IMR-90 (cell line): ENCODE results near the gene RFX2.

Source experiments
- CTCF ChIP-seq: conservative IDR thresholded peaks from 2 replicates; pipeline ENCODE4 v1.5.1; 2012; ENCODE audit warnings: mild to moderate bottlenecking, low read depth, low read length, improper control_type of control experiment
- MAZ ChIP-seq: IDR thresholded peaks from 2 replicates; pipeline ENCODE4 v1.6.1; 2012; ENCODE audit warnings: low read depth, mild to moderate bottlenecking, low read length, improper control_type of control experiment, moderate library complexity, borderline replicate concordance
- POLR2A ChIP-seq: IDR thresholded peaks from 2 replicates; pipeline ENCODE4 v1.6.1; 2012; ENCODE audit warnings: mild to moderate bottlenecking, low read depth, low read length
- SMC3 ChIP-seq: fragments of 150-350 bp; IDR thresholded peaks from 2 replicates; pipeline ENCODE4 v1.6.1; 2016; ENCODE audit warnings: low read depth, mild to moderate bottlenecking, antibody characterized with exemption, low read length, moderate library complexity

- TF ChIP-seq CTCF: no peak
- no peak for TF ChIP-seq MAZ
- TF ChIP-seq POLR2A: no peak
- TF ChIP-seq SMC3: no peak
Measured at GRCh38 chr19:5963855-5964254, 146.4 kb downstream of the RFX2 start.
